Ramos (cell line): Measurements from ENCODE around the gene ILF3.

ENCODE experiments used
- in situ Hi-C: fragments of 300-500 bp; cut with MboI; formaldehyde crosslinking; loops from one replicate; pipeline ENCODE4 v1.14.3; 2022; ENCODE audit warnings: low sequenced_read_pairs; ENCODE audit not compliant: unreplicated experiment

Gene ILF3

GRCh38 chr19:10691883-10692282, 37.7 kb downstream of the ILF3 start:
- in situ Hi-C loops = no loop called here

DNA sequence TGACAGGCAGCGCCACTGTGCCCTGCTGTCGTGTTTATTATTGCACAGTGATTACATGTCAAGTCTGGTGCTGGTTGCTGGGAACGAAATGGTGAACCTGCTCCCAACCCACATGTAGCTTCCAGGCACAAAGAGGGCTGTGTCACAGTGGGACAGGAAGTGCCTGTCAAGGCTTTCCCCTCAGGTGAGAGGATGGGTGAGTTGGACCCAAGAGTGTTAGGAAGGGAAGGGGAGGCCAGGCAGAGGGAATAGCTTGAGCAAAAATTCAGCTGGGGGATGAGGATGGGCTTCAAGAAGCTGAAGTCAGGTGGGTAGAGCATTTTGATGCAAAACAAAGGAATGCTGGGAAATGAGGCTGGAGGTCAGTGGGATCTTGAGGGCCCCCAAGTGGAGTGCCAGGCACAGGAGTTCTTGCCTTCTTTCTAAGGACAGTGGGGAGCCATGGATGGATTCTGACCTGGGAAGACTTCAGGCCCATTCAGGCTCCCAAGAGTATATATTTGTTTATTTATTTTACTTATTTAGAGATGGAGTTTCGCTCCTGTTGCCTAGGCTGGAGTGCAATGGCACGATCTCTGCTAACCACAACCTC, 38.6 kb downstream of the ILF3 start:
- in situ Hi-C loops = no loop called here

DNA sequence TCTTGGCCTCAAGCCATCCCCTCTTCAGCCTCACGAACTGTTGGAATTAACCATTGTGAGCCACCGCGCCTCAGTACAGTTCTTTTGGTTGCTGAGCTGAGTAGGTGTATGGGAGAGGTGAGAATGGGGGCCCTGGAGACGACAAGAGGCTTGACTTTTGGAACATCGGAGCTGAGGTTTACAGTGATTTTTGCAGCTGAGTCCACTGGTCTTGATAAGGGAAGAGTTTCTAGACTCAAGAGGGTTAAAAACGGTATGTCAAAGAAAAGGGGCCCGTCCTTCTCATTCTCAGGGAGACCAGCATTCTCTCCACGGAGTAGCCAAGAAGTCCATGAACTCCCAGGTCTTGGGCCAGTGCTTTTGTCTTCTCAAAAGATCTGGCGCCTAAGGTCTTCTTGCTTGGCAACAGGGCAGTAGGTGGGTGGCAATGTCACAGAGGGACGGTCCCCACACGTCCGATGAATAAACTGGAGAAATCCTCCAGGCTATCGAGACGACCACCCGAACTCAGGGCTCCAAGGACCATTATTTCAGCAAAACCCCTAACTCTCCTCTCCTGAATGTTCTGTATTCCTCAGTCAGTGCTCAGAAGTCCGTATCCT, 40.7 kb downstream of the ILF3 start:
- in situ Hi-C loops = loop anchor here (5.0 kb wide), 1 partner anchor 113 kb away; no protein-coding TSS in a partner anchor

DNA sequence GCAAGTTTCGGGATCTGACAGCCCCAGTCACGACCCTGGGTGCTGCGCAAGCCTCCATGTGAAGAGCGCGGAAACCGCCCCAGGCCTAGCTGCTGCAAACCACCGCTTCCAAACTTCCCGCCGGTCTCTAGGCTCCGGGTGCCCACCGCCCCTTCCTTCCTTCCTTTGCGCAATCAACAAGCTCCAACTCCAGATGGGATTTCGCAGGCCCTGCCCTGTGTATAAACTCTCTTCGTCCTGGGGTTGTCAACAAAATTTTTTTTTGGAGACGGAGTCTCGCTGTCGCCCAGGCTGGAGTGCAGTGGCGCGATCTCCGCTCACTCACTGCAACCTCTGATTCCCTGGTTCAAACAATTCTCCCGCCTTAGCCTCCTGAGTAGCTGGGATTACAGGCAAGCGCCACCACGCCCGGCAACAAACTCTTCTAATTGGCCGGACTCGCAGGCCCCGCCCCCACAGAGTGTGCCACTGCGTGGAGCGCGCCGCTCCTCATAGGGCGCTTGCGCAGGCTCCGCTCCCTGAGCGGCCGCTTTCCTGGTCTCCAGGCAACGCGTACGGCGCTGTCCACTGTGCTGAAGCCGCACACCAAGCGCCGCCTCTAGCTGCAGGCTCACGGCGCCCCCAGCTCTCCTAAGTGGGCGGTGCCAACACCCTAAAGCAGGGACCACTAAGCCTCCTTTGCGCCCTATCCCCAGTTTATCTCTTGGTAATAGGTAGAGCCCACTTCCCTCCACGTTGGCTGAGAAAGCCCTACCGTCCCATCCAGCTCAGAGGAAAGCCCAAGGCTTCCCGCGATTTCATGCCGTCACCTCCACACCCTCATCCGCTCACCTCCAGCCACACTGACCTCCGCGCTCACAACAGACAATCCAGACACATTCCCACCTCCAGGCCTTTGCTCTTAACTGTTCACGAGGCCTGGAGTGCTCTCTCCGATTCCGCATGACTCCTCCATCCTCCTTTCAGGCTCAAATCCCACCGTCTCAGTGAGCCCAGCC, 41.6 kb downstream of the ILF3 start:
- in situ Hi-C loops = loop anchor here (5.0 kb wide), 1 partner anchor 113 kb away; no protein-coding TSS in a partner anchor

DNA sequence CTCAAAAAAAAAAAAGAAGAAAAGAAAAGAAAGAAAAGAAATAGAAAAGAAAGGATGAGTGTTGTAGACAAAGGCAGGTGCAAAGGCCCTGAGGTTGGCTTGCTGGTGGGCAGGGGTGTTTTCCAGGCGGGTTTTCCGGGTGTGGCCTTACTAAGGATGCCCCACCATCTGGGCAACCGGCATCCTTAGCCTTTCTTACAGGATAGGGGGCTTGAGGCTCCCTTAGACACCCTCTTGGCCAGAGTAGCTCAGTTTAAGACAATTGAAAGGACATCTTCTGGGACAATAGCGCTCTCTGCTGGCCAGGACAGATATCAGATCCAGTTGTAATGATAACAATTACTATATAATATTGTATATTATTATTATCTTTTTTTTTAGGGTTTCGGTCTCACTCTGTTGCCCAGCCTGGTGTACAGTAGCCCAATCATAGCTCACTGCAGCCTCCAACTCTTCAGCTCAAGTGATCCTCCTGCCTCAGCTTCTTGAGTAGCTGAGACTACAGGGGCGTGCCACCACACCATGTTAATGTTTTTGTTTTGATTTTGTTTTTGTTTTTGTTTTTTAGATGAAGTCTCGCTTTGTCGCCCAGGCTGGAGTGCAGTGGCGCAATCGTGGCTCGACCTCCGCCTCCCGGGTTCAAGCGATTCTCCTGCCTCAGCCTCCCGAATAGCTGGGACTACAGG, 45.6 kb downstream of the ILF3 start:
- in situ Hi-C loops = loop anchor here (5.0 kb wide), 1 partner anchor 117 kb away; no protein-coding TSS in a partner anchor

GRCh38 chr19:10701955-10702525, 47.9 kb downstream of the ILF3 start:
- in situ Hi-C loops = no loop called here

GRCh38 chr19:10706990-10707389, 52.8 kb downstream of the ILF3 start:
- in situ Hi-C loops = no loop called here

- in situ Hi-C loops = no loop called here
Observed at GRCh38 chr19:10707440-10707839, 53.3 kb downstream of the ILF3 start.

GRCh38 chr19:10708291-10708690, 54.1 kb downstream of the ILF3 start:
- in situ Hi-C loops = no loop called here

GRCh38 chr19:10712045-10712444, 57.9 kb downstream of the ILF3 start:
- in situ Hi-C loops = no loop called here

DNA sequence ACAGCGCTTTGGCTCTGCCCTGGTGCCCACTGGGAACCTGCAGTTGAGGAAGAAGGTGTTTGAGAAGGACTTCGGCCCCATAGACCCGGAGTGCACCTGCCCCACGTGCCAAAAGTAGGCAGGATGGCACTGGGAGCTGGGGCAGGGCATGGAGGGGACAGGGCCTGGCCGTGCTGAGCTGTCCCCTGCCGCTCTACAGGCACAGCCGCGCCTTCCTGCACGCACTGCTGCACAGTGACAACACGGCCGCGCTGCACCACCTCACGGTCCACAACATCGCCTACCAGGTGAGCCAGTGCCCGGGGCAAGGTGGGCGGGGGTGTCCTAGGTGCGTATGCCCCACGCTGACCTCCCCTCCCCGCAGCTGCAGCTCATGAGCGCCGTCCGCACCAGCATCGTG, 58.6 kb downstream of the ILF3 start:
- in situ Hi-C loops = no loop called here

GRCh38 chr19:10713317-10713716, 59.2 kb downstream of the ILF3 start:
- in situ Hi-C loops = no loop called here

- in situ Hi-C loops = no loop called here
Observed at GRCh38 chr19:10717054-10717355, 62.9 kb downstream of the ILF3 start.

DNA sequence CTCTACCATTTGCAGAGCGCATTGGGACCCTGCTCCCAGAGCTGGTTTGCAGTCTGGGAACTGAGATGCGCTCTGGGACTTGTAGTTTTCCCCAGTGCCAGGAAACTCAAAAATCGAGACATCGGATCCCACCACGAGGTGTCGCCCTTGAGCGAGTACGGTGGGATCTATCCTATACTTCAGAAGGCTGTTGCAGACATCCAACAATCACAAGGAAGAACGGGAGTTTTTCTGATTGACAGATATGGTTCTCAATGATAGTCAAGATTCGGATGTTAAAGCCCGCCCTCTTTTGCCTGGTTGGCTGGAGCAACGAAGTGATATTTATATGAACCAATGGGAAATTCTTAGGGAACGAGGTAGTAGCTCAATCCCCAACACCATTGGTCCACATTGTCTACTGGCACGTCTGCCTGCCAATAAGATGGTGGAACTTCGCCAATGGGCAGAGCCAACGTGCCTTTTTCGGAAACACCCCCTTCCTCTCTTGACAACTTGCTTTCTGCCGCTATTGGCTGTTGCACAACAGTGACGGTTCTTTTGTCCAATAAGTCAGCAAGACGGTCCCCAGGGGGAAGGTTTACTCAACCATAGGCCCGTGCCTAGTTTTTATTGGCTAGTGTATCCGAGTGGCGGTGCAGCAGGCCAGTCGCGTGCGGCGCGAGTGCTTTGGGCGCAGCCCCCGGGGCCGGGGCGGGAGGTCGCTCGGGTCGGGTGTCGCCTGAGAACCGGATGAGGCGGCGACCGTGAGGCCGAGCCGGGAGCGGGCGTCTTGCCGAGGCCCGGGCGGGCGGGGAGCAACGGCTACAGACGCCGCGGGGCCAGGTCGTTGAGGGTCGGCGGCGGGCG, 63.4 kb downstream of the ILF3 start, which contains the start of gene DNM2:
TSS of gene DNM2 (plus strand) at position 724 of the 849 bp plus-strand sequence. CDS start 164 bp downstream, outside the sequence.
- in situ Hi-C loops = no loop called here

DNA sequence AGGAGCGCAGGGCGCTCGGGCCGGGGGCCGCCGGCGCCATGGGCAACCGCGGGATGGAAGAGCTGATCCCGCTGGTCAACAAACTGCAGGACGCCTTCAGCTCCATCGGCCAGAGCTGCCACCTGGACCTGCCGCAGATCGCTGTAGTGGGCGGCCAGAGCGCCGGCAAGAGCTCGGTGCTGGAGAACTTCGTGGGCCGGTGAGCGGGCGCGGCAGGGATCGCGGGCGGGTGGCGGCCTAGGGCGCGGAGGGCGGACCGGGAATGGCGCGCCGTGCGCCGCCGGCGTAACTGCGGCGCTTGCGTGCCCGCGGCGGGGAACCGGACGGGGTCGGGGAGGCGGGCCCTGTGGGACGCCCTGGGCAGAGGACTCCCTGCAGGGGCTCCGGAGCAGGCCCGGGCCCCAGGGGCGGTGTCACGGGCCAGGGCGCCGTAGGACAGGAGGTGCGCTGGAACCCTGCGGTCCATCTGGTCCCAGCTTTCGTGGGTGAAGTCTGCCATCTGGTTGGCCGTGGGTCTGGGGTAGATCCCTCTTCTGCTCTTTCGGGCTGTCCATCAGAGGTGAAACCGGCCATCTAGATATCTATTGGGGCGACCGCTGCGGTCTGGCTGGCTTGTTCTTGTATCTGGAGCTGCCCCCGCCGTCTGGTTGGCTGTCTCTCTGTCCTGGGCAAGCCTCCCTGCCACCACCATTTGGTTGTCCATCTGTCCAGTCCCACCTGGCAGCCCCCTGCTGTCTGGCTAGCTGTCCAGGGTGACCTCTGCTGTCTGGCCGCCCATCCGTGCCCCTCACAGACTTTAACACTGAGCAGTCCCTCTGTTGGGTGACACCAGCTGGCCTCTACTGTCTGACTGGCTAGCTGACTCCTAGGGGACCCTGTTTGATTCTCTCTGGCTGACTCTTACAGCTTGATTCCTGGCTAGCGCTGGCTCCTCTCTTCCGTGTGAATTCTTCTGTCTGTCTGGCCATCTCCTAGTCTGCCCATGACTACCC, 64.4 kb downstream of the ILF3 start:
- in situ Hi-C loops = no loop called here

- in situ Hi-C loops = no loop called here
Observed at GRCh38 chr19:10719466-10719961, 65.4 kb downstream of the ILF3 start.

DNA sequence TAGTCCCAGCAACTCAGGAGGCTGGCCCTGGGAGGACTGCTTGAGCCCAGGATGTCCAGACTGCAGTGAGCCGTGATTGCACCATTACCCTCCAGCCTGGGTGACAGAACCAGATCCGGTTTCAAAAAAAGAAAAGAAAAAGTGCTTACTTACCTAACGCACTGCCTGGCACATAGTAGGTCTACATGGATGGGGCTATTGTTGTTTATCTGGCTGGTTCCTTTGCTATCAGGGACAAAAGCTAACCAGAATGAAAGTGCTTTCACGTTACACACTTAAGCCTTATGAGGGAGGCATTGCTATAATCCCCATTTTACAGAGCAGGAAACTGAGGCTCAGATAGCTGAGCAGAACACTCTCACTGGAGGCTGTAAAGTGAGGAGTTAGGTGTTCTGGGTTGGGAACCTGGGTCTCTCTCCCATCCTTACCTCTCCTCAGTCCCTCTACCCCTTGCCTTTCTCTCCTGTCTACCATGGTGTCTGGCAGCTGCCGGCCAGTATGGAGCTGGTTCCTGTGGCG, 66.5 kb downstream of the ILF3 start:
- in situ Hi-C loops = loop anchor here (5.0 kb wide), 1 partner anchor 132 kb away; no protein-coding TSS in a partner anchor
